NCI-H1694 treated with DMSO at 0.1 percent for 48 hours (cell line): Measurements from ENCODE around the gene UBE2N.
A peak's percentile ranks its signal among the peaks of the same experiment; 100 is the strongest.
"Not testable (repeated sequence)": the region's sequence is repeated elsewhere in the genome, so short reads cannot be mapped to it uniquely, and the experiment has no call there.

Experiments
- DNase-seq: peaks from one replicate; lab custom pipeline; 2025; lab: John Stamatoyannopoulos, UW

The UBE2N gene

GRCh38 chr12:93411060-93411459 lies 30.7 kb downstream of the UBE2N start:
- DNase-seq, result not testable (repeated sequence)

GRCh38 chr12:93409343-93410187 lies 32.2 kb downstream of the UBE2N start:
- DNase-seq, result not testable (repeated sequence)

DNA sequence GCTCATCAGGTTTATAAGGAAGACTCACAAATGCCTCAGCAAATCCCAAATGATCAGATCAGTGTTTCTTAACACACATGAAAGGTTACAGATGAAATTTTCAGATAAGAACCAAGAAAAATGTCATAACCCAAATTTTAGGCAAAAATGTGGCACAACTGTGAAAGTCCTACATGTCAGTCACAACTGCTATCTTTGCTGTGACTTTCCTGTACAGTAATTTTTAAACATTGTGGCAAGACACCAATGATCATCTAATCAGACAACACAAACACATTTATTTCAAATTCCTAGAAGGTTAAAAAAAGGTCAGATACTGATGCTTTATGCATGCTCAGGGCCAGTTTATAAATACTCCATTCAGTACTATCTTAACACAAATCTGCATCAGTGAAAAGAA lies 32.9 kb downstream of the UBE2N start:
- DNase-seq, result no peak

- DNase-seq, result no peak
These were observed 33.8 kb downstream of the UBE2N start for GRCh38 chr12:93407963-93408283.

GRCh38 chr12:93407054-93407962 lies 34.4 kb downstream of the UBE2N start:
- DNase-seq, result no peak

DNA sequence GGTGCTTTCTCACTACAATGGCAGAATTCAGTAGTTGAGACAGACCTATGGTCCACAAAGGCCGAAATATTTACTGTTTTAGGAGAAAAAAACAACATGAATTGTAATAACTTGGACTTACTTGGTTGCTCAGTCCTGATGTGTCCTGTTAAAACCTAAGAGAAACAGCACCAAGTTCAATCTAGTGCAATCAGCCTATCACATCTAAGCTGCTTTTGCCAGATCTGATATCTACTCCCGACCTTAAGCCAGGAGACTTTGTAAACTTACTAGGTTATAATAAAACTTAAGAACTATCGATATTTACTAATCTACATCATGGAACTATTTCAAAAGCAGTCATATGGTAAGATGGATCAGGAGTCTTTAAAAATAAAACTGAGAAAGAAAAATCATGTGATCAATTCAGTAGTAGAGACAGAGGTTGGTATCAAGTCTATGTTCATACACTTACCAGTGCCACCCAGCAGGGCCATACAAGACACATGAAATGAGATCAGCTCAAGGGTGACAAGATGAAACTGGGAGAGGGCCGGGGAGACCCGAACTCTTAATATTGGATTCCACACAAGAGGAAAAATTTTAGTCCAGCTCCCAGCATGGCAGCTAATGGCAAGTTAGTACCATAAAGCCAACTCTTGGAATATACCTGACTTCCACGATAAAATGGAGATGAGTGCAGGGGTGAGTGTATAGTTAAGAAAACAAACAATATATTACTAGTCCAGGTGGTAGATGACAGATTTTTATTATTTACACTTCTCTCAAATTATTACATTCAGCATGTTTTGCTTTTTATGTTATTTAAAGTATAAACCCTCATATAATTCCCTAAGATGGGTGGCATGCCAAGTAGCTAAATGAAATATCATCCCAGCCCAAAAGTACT lies 36.5 kb downstream of the UBE2N start:
- no peak for DNase-seq

- DNase-seq, result no peak
These were observed 37.6 kb downstream of the UBE2N start for GRCh38 chr12:93403988-93404803.

GRCh38 chr12:93402333-93403311 lies 39.1 kb downstream of the UBE2N start:
- DNase-seq, result no peak

DNA sequence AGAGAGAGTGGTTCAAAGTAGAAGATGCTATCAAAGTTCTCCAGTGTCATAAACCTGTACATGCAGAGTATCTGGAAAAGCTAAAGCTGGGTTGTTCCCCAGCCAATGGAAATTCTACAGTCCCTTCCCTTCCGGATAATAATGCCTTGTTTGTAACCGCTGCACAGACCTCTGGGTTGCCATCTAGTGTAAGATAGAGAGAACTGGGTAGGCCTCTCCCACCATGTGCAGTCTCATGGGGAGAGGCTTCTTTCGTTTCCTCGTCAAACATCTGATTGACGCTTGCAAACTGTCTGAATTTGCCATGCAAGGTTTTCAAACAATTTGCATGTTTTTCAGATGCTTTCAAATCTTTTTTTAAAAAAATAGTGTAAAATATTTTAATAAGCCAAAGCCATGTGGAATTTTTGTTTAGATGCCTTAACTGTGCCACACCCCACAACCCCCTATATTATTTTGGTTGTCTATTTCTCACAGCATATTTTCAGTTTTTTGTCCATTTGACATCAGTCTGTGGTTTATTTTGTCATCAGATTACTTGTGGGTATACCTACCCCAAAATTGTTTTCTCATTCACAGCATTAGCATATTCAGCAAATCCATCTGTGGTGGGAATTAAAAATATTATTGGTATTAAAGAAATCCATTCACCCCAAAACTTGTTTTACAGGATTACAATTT lies 42.4 kb downstream of the UBE2N start:
- not testable (repeated sequence) for DNase-seq

- no peak for DNase-seq
These were observed 44.3 kb downstream of the UBE2N start for GRCh38 chr12:93397412-93397811.

DNA sequence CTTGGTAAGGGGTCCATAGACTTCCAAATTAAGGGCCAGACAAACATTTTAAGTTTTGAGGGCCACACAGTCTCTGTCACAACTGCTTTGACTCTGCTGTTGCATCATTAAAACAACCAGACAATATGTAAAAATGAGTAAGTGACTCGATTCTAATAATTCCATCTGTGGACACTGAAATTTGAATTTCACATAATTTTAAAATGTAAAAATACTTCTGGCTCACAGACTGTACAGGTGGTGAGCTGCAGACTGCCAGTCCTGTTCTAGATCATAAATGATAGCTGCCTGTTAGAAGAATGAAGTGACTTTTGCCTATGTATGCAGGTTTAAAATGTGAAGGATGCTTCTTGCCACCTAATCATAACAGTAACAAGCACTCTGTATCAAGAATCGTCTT lies 48.3 kb downstream of the UBE2N start:
- DNase-seq, result no peak

DNA sequence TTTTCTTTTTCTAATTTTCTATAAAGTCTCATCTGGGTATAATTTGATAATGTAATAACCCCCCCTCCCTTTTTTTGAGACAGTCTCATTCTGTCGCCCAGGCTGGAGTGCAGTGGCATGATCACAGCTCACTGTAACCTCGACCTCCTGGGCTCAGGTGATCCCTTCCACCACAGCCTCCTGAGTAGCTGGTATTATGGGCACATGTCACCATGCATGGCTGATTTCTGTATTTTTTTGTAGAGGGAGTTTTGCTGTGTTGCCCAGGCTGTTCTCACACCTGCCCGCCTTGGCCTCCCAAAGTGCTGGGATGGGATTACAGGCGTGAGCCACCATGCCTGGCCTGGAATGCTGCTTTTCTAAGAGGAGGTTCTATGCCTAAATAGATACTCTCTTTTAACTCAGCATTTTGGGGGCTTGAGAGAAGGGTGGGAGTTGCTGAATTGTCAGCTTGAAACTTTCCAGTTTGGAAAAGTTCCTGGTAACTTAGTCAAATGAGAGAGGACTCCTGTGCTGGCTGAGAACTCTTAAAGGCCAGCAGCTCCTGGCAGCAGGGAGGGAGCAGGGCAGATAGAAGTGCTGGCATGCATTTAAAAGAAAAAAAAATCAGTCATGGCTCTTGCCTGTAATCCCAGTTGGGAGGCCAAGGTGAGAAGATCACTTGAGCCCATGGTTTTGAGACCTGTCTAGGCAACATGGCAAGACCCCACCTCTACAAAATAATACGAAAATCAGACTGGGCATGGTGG lies 51.0 kb downstream of the UBE2N start:
- no peak for DNase-seq

DNA sequence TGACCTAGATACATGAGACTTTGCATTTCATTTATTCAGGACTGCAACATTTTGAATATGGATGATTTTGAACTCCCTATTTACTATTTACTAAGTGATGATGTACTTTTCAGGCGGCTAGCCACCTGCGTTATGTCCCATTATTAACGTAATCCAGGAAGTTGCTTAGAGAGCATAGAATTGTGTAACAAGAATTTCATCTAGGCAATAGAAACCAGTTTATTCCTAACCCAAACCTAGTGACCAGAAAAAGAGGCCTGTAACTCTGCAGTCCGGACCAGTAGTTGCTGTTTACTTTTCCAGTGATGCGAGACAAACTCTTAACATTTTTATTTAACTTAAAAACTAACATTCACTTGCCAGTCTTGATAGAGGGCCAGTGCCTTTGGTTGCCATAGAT lies 51.7 kb downstream of the UBE2N start:
- DNase-seq, result no peak

GRCh38 chr12:93387780-93388179 lies 54.0 kb downstream of the UBE2N start:
- no peak for DNase-seq

DNA sequence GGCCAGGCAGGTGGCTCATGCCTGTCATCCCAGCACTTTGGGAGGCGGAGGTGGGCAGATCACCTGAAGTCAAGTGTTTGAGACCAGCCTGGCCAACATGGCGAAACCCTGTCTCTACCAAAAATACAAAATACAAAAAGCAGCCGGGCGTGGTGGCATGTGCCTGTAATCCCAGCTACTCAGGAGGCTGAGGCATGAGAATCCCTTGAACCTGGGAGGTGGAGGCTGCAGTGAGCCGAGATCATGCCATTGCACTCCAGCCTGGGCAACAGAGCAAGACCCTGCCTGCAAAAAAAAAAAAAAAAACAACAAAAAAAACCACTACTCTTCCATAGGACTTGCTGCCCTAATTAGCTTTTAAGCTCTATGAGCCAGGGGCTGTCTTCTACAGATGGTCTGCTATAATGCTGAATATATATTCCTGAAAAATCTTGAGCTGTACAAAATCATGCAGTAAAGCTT lies 59.7 kb downstream of the UBE2N start:
- DNase-seq, result not testable (repeated sequence)

- DNase-seq, result no peak
These were observed 60.4 kb downstream of the UBE2N start for GRCh38 chr12:93381161-93381975.

DNA sequence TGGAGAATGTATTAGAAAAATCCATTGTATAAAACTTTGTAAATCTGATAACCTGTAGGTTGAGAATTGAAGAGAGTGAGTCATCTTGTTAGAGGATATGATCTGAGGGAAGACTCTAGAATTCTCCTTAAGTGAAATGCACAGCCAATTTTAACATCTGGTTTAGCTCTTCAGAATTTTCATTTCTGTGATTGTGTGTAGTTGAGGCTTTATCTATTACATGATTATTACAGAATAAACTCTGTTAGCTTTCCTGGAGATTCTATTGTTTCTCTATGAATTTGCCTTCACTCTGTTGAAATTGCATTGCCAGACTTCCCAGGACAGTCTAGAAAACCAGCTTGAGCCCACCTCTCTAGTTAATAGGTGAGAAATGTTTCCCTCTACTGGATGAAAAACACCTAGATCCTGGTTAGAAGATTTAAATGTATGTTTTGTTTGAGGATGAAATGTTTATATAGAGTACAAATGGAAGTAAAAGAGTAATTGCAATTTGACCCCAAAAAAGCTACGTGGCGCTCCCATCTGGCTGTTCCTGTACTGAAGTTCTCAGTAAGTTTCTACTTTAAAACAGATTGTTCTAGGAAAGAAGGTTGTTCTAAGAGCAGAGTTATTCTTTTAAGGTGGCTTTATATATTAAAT lies 61.1 kb downstream of the UBE2N start:
- peak; percentile 52 for DNase-seq
